Parathyroid adenoma (tissue), 2 donors: Measurements from ENCODE around the gene NAALADL2.

ENCODE experiments used
- H2AFZ ChIP-seq: fragments of 300-600 bp; sonication (generic); one replicate; pipeline ENCODE4 v1.7.0; 2017; ENCODE audit warnings: antibody characterized with exemption, mild to moderate bottlenecking
- H3K27ac ChIP-seq: fragments of 300-600 bp; sonication (generic); one replicate; pipeline ENCODE4 v1.7.0; 2017
- H3K27me3 ChIP-seq: fragments of 300-600 bp; sonication (generic); one replicate; pipeline ENCODE4 v1.7.0; 2017; ENCODE audit warnings: low read length; ENCODE audit not compliant: control insufficient read depth, insufficient read depth
- H3K36me3 ChIP-seq: fragments of 300-600 bp; sonication (generic); one replicate; pipeline ENCODE4 v1.7.0; 2017; ENCODE audit warnings: low read length; ENCODE audit not compliant: control insufficient read depth, insufficient read depth
- H3K4me1 ChIP-seq: fragments of 300-600 bp; sonication (generic); one replicate; pipeline ENCODE4 v1.7.0; 2017; ENCODE audit warnings: control low read depth
- H3K4me2 ChIP-seq: fragments of 300-600 bp; sonication (generic); one replicate; pipeline ENCODE4 v1.7.0; 2017; ENCODE audit warnings: low read length
- H3K4me3 ChIP-seq: fragments of 300-600 bp; sonication (generic); one replicate; pipeline ENCODE4 v1.7.0; 2017; ENCODE audit warnings: low read depth, low read length
- H3K79me2 ChIP-seq: fragments of 300-600 bp; sonication (generic); one replicate; pipeline ENCODE4 v1.7.0; 2017; ENCODE audit warnings: control low read depth
- H3K9ac ChIP-seq: fragments of 300-600 bp; sonication (generic); one replicate; pipeline ENCODE4 v1.7.0; 2017; ENCODE audit warnings: mild to moderate bottlenecking
- H3K9me3 ChIP-seq: fragments of 300-600 bp; sonication (generic); one replicate; pipeline ENCODE4 v1.7.0; 2017; ENCODE audit warnings: low read length; ENCODE audit not compliant: control insufficient read depth
- TF ChIP-seq, protein P1 (sequence below): fragments of 300-600 bp; sonication (generic); IDR thresholded peaks from one replicate; pipeline ENCODE4 v1.7.0; 2017; ENCODE audit warnings: antibody characterized with exemption, mild to moderate bottlenecking
- donor health status: primary hyperparathyroidism.

Gene NAALADL2

DNA sequence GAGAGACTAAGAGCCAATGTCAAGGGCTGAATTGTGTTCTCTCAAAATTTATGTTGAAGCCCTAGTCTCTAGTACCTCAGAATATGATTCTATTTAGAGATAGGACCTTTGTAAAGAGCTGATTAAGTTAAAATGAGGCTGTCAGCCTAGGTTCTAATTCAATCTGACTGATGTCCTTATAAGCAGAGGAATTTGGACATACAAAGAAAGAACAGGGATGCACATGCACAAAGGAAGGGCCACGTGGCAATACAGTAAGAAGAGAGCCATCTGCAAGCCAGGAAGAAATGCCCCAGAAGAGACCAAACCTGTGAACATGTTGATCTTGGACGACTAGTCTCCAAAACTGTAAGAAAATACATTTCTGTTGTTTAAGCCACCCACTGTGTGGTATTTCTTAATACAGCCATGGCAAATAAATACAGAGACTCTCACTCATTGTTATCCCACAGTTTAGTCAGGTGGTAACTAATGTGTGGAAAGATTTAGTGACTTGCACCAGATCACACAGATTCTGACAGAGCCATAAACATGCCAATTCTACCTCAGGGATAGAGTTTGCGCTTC lies 652.2 kb downstream of the NAALADL2 start:
- Histone ChIP-seq H3K4me2 (no peak overlapping the region), H3K36me3 (no peaks in the 10 kb centered on the region), H3K79me2 (no peaks in the 10 kb centered on the region), H3K27me3 (no peaks in the 10 kb centered on the region), H3K9me3 (no peaks in the 10 kb centered on the region), H3K4me3 (no peak overlapping the region), H3K9ac (no peak overlapping the region), H3K27ac (no peak overlapping the region), H2AFZ (no peak overlapping the region), H3K4me1 (no peaks in the 10 kb centered on the region)
- TF ChIP-seq, protein P1, sequence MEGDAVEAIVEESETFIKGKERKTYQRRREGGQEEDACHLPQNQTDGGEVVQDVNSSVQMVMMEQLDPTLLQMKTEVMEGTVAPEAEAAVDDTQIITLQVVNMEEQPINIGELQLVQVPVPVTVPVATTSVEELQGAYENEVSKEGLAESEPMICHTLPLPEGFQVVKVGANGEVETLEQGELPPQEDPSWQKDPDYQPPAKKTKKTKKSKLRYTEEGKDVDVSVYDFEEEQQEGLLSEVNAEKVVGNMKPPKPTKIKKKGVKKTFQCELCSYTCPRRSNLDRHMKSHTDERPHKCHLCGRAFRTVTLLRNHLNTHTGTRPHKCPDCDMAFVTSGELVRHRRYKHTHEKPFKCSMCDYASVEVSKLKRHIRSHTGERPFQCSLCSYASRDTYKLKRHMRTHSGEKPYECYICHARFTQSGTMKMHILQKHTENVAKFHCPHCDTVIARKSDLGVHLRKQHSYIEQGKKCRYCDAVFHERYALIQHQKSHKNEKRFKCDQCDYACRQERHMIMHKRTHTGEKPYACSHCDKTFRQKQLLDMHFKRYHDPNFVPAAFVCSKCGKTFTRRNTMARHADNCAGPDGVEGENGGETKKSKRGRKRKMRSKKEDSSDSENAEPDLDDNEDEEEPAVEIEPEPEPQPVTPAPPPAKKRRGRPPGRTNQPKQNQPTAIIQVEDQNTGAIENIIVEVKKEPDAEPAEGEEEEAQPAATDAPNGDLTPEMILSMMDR: no peak

DNA sequence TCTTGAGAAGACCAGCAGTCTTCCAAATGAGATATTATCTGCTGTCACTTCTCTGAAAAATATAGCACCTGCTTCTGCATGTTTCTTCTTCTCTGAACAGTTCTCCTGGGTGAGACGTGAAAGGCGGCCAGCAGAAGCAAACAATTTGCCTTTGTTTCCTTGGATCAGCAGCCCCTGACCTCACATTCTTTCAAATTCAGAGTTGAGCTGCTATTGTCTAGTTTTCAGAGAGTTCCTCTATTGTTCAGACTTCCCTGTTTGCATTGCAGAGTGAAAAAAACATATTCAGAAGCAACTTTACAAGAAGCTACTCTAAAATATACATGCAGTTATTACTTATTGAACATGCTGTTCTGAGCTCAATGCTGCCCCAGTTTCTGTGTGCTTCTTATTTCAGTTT lies 653.6 kb downstream of the NAALADL2 start:
- H3K4me2 ChIP-seq: no peak overlapping the region
- no peak overlapping the region for H3K9ac ChIP-seq
- H2AFZ ChIP-seq: no peak overlapping the region
- H3K27me3 ChIP-seq: no peaks in the 10 kb centered on the region
- no peaks in the 10 kb centered on the region for H3K4me1 ChIP-seq
- H3K79me2 ChIP-seq: no peaks in the 10 kb centered on the region
- TF ChIP-seq, protein P1: no peak
- no peaks in the 10 kb centered on the region for H3K9me3 ChIP-seq
- H3K36me3 ChIP-seq: no peaks in the 10 kb centered on the region
- H3K27ac ChIP-seq: no peak overlapping the region
- H3K4me3 ChIP-seq: no peak overlapping the region

DNA sequence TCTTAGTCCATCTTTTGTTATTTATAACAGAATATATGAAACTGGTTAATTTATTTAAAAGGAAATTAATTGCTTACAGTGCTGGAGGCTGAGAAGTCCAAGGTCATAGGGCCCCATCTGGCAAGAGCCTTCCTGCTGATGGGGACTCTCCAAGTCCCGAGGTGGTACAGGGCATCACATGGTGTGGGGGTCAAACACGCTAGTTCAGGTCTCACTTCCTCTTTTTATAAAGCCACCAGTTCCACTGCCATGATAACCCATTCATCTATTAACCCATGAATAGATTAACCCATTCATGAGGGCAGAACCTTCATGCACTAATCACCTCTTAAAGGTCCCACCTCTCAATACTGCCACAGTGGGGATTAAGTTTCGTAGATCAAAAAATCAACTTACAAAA lies 659.3 kb downstream of the NAALADL2 start:
- Histone ChIP-seq H3K4me2 (no peak overlapping the region), H3K4me3 (no peak overlapping the region), H3K9me3 (no peaks in the 10 kb centered on the region), H3K36me3 (no peaks in the 10 kb centered on the region), H3K4me1 (no peaks in the 10 kb centered on the region), H3K27me3 (no peaks in the 10 kb centered on the region), H3K79me2 (no peaks in the 10 kb centered on the region), H3K27ac (no peak overlapping the region), H3K9ac (no peak overlapping the region), H2AFZ (no peak overlapping the region)
- TF ChIP-seq, protein P1: no peak

DNA sequence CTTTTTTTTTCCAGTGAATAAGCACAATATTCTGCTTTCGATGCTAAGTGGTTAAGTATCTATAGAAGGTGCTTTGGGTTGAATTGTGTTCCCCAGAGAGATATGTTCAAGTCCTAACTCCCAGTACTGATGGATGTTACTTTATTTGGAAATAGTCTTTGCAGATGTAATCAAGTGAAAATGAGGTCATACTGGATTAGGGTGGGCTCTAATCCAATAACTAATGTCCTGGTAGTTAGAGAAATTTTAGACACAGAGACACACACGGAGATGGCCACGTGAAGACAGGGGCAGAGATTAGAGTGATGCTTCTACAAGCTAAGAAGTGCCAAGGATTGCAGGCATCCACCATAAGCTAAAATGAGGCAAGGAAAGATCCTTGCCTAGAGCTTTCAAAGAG lies 662.3 kb downstream of the NAALADL2 start:
- Histone ChIP-seq H3K4me1 (no peaks in the 10 kb centered on the region), H3K9ac (no peak overlapping the region), H3K79me2 (no peaks in the 10 kb centered on the region), H3K4me2 (no peak overlapping the region), H3K27me3 (no peaks in the 10 kb centered on the region), H3K36me3 (no peaks in the 10 kb centered on the region), H3K9me3 (no peaks in the 10 kb centered on the region), H3K4me3 (no peak overlapping the region), H3K27ac (no peak overlapping the region), H2AFZ (no peak overlapping the region)
- TF ChIP-seq, protein P1: no peak

DNA sequence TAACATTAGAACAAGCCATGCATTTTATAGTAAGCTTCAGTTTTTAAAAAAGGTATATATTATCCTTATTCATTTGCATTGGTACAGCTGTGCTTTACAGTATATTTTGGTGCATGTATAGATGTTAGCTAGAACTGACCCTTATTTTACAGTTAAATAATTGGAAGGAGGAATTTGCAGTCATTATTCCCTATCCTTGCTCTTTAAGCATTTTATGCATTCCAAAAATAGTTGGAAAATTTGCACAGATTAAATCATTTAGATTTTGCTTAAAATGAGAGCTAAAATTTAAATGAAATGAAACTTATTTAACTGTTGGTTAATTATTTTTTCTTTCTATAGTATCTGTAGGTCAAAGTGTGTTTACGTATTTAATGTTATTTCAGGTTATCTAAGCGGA lies 667.1 kb downstream of the NAALADL2 start:
- no peak overlapping the region for H3K27ac ChIP-seq
- TF ChIP-seq, protein P1: no peak
- no peak overlapping the region for H3K4me2 ChIP-seq
- H3K4me3 ChIP-seq: no peak overlapping the region
- H3K9me3 ChIP-seq: no peaks in the 10 kb centered on the region
- H3K79me2 ChIP-seq: no peaks in the 10 kb centered on the region
- no peak overlapping the region for H3K9ac ChIP-seq
- no peaks in the 10 kb centered on the region for H3K4me1 ChIP-seq
- H3K36me3 ChIP-seq: no peaks in the 10 kb centered on the region
- H3K27me3 ChIP-seq: no peaks in the 10 kb centered on the region
- no peak overlapping the region for H2AFZ ChIP-seq
